HEK293 (cell line): ENCODE measurements around the gene ZNF705A.
"Not testable (repeated sequence)": the region's sequence is repeated elsewhere in the genome, so short reads cannot be mapped to it uniquely, and the experiment has no call there.

Experiments
- CTCF ChIA-PET: fragments of 350-600 bp; formaldehyde crosslinking; extraction: SDS; loops from one replicate; lab custom pipeline; 2021; ENCODE audit warnings: antibody characterized with exemption; lab: Yijun Ruan, JAX
- POLR2A ChIA-PET: fragments of 300-600 bp; formaldehyde crosslinking; extraction: SDS; loops from one replicate; lab custom pipeline; 2020; ENCODE audit warnings: antibody characterized with exemption, inconsistent platforms; lab: Yijun Ruan, JAX
- H3K27ac ChIP-seq: fragments of 200-500 bp; sonication (Bioruptor generic); 2 replicates; pipeline ENCODE4 v1.5.1; 2014; ENCODE audit warnings: low read depth, low read length, control low read depth, inconsistent platforms; ENCODE audit errors: extremely low read depth
- H3K36me3 ChIP-seq, 2 experiments: fragments of 200-500 bp in 1 of 2; sonication (Bioruptor generic) in 1 of 2; 1 replicate in 1 of 2; 2 replicates in 1 of 2; pipeline ENCODE4 v1.5.1; 2014 to 2017; ENCODE audit warnings: inconsistent platforms in 2 of 2, low read length in 2 of 2; ENCODE audit not compliant: control insufficient read depth in 2 of 2, insufficient read depth in 1 of 2
- H3K4me1 ChIP-seq: fragments of 200-500 bp; sonication (Bioruptor generic); 2 replicates; pipeline ENCODE4 v1.5.1; 2014; ENCODE audit warnings: mild to moderate bottlenecking, low read length, inconsistent platforms; ENCODE audit not compliant: control insufficient read depth, insufficient read depth
- H3K4me3 ChIP-seq: 2 replicates; pipeline ENCODE4 v1.5.1; 2011; ENCODE audit warnings: low read depth, mild to moderate bottlenecking, control low read depth, low read length, moderate library complexity
- H3K9me3 ChIP-seq: fragments of 200-500 bp; sonication (Bioruptor generic); 2 replicates; pipeline ENCODE4 v1.5.1; 2014; ENCODE audit warnings: low read depth, low read length, inconsistent platforms; ENCODE audit not compliant: control insufficient read depth, insufficient read depth
- SP3 ChIP-seq: fragments of 450-650 bp; formaldehyde crosslinking; IDR thresholded peaks from 2 replicates; pipeline ENCODE4 v1.5.1; 2016; ENCODE audit warnings: missing biosample characterization, missing genetic modification characterization
- ZIC2 ChIP-seq: fragments of 450-650 bp; formaldehyde crosslinking; IDR thresholded peaks from 2 replicates; pipeline ENCODE4 v1.5.1; 2016; ENCODE audit warnings: missing biosample characterization, missing genetic modification characterization
- ZNF394 ChIP-seq: fragments of 450-650 bp; formaldehyde crosslinking; IDR thresholded peaks from 2 replicates; pipeline ENCODE4 v1.5.1; 2016; ENCODE audit warnings: missing biosample characterization, missing genetic modification characterization, mild to moderate bottlenecking, moderate library complexity, borderline replicate concordance
- ZNF555 ChIP-seq: fragments of 450-650 bp; formaldehyde crosslinking; conservative IDR thresholded peaks from 2 replicates; pipeline ENCODE4 v1.5.1; 2017; ENCODE audit warnings: missing biosample characterization, mild to moderate bottlenecking, missing genetic modification characterization, inconsistent platforms
- ZNF558 ChIP-seq: fragments of 450-650 bp; formaldehyde crosslinking; IDR thresholded peaks from 2 replicates; pipeline ENCODE4 v1.5.1; 2016; ENCODE audit warnings: missing biosample characterization, missing genetic modification characterization
- ZNF623 ChIP-seq: fragments of 450-650 bp; formaldehyde crosslinking; IDR thresholded peaks from 2 replicates; pipeline ENCODE4 v1.5.1; 2016; ENCODE audit warnings: missing biosample characterization, missing genetic modification characterization
- ZNF660 ChIP-seq: fragments of 450-650 bp; IDR thresholded peaks from 2 replicates; pipeline ENCODE4 v1.5.1; 2018; ENCODE audit warnings: missing biosample characterization, mild to moderate bottlenecking, missing genetic modification characterization
- ZXDB ChIP-seq: fragments of 450-650 bp; formaldehyde crosslinking; IDR thresholded peaks from 2 replicates; pipeline ENCODE4 v1.5.1; 2016; ENCODE audit warnings: missing biosample characterization, missing genetic modification characterization
- TF ChIP-seq, protein P1 (sequence below): fragments of 450-650 bp; formaldehyde crosslinking; conservative IDR thresholded peaks from 2 replicates; pipeline ENCODE4 v1.5.1; 2016; ENCODE audit warnings: low read depth, missing biosample characterization, missing genetic modification characterization
- TF ChIP-seq, protein P2 (sequence below): fragments of 450-650 bp; formaldehyde crosslinking; IDR thresholded peaks from 2 replicates; pipeline ENCODE4 v1.5.1; 2016; ENCODE audit warnings: missing biosample characterization, missing genetic modification characterization
- TF ChIP-seq, protein P3 (sequence below): fragments of 450-650 bp; formaldehyde crosslinking; IDR thresholded peaks from 2 replicates; pipeline ENCODE4 v1.5.1; 2016; ENCODE audit warnings: missing biosample characterization, missing genetic modification characterization, low read depth

ZNF705A gene

DNA sequence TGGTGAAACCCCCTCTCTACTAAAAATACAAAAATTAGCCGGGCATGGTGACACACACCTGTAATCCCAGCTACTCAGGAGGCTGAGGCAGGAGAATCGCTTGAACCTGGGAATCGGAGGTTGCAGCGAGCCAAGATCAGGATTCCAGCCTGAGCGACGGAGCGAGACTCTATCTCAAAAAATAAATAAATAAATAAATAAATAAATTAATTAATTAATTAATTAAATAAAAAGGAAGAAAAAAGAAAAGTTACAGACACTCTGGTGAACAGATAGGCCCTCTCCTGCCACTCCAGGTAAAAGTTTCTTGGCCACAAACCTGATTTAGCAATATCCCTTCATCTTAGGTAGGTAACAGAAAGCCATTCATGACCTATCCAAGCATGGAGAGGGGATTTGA, 26.1 kb downstream of the ZNF705A start (continued):
- TF ChIP-seq, protein P1, sequence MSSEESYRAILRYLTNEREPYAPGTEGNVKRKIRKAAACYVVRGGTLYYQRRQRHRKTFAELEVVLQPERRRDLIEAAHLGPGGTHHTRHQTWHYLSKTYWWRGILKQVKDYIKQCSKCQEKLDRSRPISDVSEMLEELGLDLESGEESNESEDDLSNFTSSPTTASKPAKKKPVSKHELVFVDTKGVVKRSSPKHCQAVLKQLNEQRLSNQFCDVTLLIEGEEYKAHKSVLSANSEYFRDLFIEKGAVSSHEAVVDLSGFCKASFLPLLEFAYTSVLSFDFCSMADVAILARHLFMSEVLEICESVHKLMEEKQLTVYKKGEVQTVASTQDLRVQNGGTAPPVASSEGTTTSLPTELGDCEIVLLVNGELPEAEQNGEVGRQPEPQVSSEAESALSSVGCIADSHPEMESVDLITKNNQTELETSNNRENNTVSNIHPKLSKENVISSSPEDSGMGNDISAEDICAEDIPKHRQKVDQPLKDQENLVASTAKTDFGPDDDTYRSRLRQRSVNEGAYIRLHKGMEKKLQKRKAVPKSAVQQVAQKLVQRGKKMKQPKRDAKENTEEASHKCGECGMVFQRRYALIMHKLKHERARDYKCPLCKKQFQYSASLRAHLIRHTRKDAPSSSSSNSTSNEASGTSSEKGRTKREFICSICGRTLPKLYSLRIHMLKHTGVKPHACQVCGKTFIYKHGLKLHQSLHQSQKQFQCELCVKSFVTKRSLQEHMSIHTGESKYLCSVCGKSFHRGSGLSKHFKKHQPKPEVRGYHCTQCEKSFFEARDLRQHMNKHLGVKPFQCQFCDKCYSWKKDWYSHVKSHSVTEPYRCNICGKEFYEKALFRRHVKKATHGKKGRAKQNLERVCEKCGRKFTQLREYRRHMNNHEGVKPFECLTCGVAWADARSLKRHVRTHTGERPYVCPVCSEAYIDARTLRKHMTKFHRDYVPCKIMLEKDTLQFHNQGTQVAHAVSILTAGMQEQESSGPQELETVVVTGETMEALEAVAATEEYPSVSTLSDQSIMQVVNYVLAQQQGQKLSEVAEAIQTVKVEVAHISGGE (tag by site-specific recombination) = peak; percentile 60
- TF ChIP-seq ZXDB (tag by site-specific recombination) (peak; percentile 35; the same call in 1 of the 2 replicates), ZNF394 (tag by site-specific recombination) (peak; percentile 92), ZNF558 (0 out of 2 replicates have a peak, but pooled peaks have one; percentile 20), ZNF623 (tag by site-specific recombination) (peak; percentile 62), SP3 (0 out of 2 replicates have a peak, but pooled peaks have one; percentile 13), ZNF555 (tag by site-specific recombination) (peak; percentile 73)

DNA sequence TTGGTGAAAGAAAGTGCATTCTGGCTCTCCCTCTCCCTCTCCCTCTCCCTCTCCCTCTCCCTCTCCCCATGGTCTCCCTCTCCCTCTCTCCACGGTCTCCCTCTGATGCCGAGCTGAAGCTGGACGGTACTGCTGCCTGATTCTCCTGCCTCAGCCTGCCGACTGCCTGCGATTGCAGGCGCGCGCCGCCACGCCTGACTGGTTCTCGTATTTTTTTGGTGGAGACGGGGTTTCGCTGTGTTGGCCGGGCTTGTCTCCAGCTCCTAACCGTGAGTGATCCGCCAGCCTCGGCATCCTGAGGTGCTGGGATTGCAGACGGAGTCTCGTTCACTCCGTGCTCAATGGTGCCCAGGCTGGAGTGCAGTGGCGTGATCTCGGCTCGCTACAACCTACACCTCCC, 26.5 kb downstream of the ZNF705A start:
- H3K4me1 ChIP-seq, H3K36me3 ChIP-seq, H3K27ac ChIP-seq, POLR2A ChIA-PET, H3K4me3 ChIP-seq, CTCF ChIA-PET, H3K9me3 ChIP-seq: not testable (repeated sequence)

DNA sequence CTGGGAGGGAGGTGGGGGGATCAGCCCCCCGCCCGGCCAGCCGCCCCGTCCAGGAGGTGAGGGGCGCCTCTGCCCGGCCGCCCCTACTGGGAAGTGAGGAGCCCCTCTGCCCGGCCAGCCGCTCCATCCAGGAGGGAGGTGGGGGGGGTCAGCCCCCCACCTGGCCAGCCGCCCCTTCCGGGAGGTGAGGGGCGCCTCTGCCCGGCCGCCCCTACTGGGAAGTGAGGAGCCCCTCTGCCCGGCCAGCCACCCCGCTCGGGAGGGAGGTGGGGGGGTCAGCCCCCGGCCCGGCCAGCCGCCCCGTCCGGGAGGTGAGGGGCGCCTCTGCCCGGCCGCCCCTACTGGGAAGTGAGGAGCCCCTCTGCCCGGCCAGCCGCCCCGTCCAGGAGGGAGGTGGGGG, 27.4 kb downstream of the ZNF705A start:
- POLR2A ChIA-PET, H3K4me1 ChIP-seq, CTCF ChIA-PET, H3K4me3 ChIP-seq, H3K27ac ChIP-seq, H3K36me3 ChIP-seq, H3K9me3 ChIP-seq: not testable (repeated sequence)

DNA sequence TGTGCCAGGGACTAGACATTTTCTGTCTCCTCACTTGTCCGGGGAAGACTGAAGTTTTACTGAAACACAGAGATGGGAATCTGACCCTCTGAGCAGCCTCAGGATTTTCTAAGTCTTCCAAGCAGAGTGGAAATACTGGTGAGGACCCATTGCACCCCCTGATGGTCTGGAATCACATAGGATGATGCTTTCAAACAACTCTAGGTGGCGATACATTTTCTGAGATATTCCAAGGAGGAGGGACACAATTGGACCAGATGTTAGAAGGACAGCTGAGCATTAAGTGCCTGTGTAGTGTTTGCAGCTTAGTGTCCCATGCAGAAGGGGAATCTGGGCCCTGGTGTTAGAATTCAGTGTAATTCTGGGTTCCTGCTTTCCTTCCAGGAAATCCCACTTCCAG, 31.3 kb downstream of the ZNF705A start:
- H3K4me3 ChIP-seq, H3K36me3 ChIP-seq, H3K4me1 ChIP-seq, H3K9me3 ChIP-seq, H3K27ac ChIP-seq, POLR2A ChIA-PET, CTCF ChIA-PET: not testable (repeated sequence)
- TF ChIP-seq, protein P2, sequence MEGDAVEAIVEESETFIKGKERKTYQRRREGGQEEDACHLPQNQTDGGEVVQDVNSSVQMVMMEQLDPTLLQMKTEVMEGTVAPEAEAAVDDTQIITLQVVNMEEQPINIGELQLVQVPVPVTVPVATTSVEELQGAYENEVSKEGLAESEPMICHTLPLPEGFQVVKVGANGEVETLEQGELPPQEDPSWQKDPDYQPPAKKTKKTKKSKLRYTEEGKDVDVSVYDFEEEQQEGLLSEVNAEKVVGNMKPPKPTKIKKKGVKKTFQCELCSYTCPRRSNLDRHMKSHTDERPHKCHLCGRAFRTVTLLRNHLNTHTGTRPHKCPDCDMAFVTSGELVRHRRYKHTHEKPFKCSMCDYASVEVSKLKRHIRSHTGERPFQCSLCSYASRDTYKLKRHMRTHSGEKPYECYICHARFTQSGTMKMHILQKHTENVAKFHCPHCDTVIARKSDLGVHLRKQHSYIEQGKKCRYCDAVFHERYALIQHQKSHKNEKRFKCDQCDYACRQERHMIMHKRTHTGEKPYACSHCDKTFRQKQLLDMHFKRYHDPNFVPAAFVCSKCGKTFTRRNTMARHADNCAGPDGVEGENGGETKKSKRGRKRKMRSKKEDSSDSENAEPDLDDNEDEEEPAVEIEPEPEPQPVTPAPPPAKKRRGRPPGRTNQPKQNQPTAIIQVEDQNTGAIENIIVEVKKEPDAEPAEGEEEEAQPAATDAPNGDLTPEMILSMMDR (tag by site-specific recombination) = peak; percentile 37

DNA sequence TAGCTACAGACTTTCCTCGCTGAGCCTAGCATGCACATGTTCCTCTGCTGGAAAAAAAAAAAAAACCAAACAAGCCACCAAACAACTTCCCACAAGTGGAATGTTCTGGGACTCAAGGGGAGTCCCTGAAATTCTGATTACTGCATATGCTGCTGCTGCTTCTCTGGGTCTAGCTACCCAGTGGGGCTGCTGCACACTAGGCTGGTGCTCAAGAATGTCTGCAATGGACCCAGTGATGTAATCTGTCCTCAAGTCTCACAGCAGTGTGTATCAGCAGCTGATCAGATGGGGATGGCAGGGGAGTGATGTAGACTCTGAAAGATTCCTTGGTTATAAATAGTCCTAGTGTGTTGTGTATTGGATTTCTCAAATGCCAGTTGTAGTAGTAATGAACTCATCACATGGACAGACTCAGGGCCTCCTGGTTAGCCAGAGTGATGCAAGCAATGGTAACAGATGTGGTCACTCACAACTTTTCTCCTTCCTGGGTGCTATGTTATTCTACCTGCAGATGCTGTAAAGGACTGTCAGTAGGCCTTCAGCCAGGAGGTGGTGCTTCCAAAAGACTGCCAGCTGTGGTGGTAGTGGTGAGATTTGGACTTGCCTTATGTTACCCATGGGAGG, 41.0 kb downstream of the ZNF705A start:
- POLR2A ChIA-PET, H3K36me3 ChIP-seq, H3K9me3 ChIP-seq, H3K4me1 ChIP-seq, CTCF ChIA-PET, H3K4me3 ChIP-seq, H3K27ac ChIP-seq: not testable (repeated sequence)
- TF ChIP-seq ZNF660 = 0 out of 2 replicates have a peak, but pooled peaks have one; percentile 28
- TF ChIP-seq, protein P3, sequence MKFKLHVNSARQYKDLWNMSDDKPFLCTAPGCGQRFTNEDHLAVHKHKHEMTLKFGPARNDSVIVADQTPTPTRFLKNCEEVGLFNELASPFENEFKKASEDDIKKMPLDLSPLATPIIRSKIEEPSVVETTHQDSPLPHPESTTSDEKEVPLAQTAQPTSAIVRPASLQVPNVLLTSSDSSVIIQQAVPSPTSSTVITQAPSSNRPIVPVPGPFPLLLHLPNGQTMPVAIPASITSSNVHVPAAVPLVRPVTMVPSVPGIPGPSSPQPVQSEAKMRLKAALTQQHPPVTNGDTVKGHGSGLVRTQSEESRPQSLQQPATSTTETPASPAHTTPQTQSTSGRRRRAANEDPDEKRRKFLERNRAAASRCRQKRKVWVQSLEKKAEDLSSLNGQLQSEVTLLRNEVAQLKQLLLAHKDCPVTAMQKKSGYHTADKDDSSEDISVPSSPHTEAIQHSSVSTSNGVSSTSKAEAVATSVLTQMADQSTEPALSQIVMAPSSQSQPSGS = 0 out of 2 replicates have a peak, but pooled peaks have one; percentile 18
- TF ChIP-seq ZIC2 (tag by site-specific recombination) = peak; percentile 28; the same call in 1 of the 2 replicates

DNA sequence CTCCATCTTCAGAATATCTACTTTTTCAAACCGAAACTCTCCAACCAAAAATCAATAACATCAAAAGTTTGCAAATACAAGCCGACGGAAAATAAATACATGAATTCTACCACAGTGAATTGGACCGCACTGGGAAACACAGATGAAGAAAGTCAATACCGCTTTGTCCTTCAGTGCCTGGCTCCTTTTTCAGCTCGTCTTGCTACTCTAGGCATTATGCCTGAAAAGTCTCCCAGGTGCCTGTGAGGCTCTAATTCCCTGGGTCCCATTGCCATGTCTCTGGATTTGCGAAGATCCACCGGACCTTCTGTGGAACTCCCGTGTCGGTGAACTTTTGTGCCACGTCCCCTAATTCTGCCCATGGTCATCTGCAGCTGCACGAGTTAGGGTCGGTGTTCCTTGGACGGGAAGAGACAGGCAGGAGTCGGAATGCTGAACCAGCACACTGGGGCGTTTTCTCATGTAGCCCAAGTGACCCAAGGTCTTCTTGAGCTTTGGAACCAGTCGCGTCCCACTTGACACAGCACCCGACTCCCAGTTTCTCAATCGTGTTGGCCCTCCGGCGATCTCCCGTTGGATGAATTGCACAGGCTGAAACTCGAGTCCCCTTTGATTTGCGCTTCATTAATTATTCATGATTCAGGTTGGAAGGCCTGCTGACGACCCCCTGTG, 62.0 kb downstream of the ZNF705A start:
- H3K9me3 ChIP-seq, H3K36me3 ChIP-seq, H3K4me3 ChIP-seq, H3K4me1 ChIP-seq, H3K27ac ChIP-seq, POLR2A ChIA-PET: not testable (repeated sequence)
- CTCF ChIA-PET = interaction anchor here (1.2 kb wide), 2 partner anchors 55 to 110 kb away, joined by 3 to 5 read pairs; no protein-coding TSS in a partner anchor

DNA sequence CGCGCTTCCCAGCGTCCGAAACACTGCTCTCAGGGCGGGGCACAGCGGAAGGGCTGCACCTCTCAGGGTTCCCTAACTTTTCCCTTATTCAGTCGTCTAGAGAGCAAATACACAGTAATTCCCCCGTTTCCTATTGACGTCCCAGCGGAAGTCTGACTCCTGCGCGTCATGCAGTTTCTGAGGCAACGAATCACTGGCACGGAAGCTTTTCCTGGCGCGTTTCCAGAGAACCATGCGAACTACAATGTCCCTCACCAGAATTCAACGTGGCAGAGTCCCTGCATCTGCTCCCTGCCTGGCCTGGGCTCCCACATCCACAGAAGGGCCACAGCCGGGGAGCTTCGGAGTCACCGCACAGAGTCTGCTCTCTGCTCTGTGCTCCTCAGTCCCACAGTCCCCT, 64.6 kb downstream of the ZNF705A start:
- H3K36me3 ChIP-seq, H3K27ac ChIP-seq, H3K9me3 ChIP-seq, H3K4me1 ChIP-seq, POLR2A ChIA-PET, H3K4me3 ChIP-seq: not testable (repeated sequence)
- CTCF ChIA-PET = interaction anchor here (2.4 kb wide), 1 partner anchor 10 kb away, joined by 7 read pairs; no protein-coding TSS in a partner anchor
